ENCODE results near the gene MLC1.

Gene MLC1

DNA sequence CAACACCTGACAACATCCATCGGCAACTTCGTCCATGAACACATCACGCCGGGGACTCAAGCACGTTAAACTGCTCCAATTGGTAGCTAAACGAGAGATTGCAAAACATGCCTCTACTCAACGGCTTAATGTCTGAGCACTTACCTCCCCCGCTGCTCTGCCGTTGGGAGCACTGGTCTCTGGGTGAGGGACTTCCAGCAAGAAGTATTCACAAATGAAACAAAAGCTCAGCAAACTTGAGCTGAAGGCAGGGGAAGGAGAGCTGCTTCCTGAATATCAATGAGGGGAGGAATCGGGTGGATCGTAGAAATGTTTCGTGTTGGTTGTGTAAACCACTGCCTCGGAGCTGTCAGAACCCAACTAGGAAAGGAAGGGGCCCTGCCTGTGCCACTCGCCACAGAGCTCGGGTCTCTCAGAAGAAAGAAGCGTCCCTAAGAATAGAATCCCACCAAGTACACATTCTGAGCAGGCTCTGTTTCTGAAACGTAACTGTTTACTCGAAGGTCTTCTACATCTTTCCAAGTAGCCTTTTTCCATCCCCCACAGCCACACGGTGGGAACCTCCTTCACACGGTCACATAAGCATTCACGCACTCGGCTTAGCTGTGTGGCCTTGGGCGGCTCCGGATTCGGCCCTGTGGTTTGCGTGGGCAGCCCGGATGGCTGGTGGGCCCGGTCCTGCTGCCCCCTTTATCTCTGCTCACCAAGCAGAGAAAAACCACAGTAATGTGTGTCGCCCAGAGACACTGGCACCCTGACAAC lies at the start of gene MLC1:
MLC1 (minus strand) TSS at position 216 of the 762 bp plus-strand sequence. CDS start 524 bp downstream, outside the sequence.
- Histone ChIP-seq H3K27ac (ENCODE audit: low read depth in 2 of 2, low read length in 2 of 2) (no peak within 1 kb of the TSS), H3K9ac (ENCODE audit: low read depth in 1 of 2, low read length in 2 of 2) (no peak within 1 kb of the TSS), H3K4me1 (ENCODE audit: control insufficient read depth in 2 of 2, insufficient read depth in 2 of 2, low read length in 2 of 2) (no peaks in the 10 kb centered on the region), H3K9me3 (ENCODE audit: control insufficient read depth in 2 of 2, low read length in 2 of 2) (no peaks in the 10 kb centered on the region), H3K27me3 (ENCODE audit: control insufficient read depth in 2 of 2, insufficient read depth in 2 of 2, low read length in 2 of 2) (peaks cover 0 to 5% of the 10 kb centered on the region in 2 donors), H3K36me3 (ENCODE audit: control insufficient read depth in 2 of 2, insufficient read depth in 2 of 2, low read length in 2 of 2) (no peaks in the 10 kb centered on the region), H3K4me3 (ENCODE audit: low read length in 2 of 2) (peak within 1 kb of the TSS in 1 of 2 donors; percentile 31)

DNA sequence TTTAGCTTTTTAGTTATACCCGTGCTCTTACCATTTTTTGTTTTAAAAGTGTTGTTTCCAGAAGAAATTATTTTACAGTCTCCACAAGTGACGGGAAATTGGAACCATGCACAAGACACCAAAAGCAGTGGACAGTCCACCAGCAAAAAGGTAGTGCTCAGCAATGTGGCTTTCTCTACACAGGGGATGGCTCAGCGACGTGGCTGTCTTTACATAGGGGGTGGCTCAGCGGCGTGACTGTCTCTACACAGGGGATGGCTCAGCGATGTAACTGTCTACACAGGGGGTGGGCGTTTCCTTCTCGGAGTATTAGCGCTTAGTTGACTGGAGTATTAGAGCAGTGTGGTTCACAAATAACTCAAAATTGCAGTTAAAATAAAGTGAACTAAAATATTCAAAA lies 49.3 kb upstream of the MLC1 start:
- Histone ChIP-seq H3K4me3 (ENCODE audit: low read length in 2 of 2) (no peak overlapping the region), H3K27me3 (ENCODE audit: control insufficient read depth in 2 of 2, insufficient read depth in 2 of 2, low read length in 2 of 2) (peaks cover 4 to 5% of the 10 kb centered on the region in 2 donors), H3K4me1 (ENCODE audit: control insufficient read depth in 2 of 2, insufficient read depth in 2 of 2, low read length in 2 of 2) (no peaks in the 10 kb centered on the region), H3K27ac (ENCODE audit: low read depth in 2 of 2, low read length in 2 of 2) (no peak overlapping the region), H3K9ac (ENCODE audit: low read depth in 1 of 2, low read length in 2 of 2) (no peak overlapping the region), H3K9me3 (ENCODE audit: control insufficient read depth in 2 of 2, low read length in 2 of 2) (no peaks in the 10 kb centered on the region), H3K36me3 (ENCODE audit: control insufficient read depth in 2 of 2, insufficient read depth in 2 of 2, low read length in 2 of 2) (no peaks in the 10 kb centered on the region)

DNA sequence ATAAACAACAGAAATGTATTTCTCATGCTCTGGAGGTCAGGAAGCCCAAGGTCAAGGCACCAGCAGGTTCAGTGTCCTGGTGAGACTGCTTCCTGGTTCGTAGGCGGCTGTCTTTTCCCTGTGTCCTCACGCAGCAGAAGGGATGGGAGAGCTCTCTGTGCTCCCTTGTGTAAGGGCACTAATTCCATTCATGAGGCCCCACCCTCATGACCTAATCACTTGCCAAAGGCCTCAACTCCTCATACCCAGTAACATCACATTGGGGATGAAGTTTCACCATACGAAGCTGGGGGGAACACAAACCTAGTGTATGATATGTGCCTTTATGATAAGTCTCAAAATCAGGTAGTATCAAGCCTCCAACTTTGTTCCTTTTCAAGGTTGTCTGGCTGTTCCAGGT lies 46.7 kb upstream of the MLC1 start:
- no peaks in the 10 kb centered on the region for H3K36me3 ChIP-seq (ENCODE audit: control insufficient read depth in 2 of 2, insufficient read depth in 2 of 2, low read length in 2 of 2)
- H3K27ac ChIP-seq (ENCODE audit: low read depth in 2 of 2, low read length in 2 of 2): no peak overlapping the region
- H3K9ac ChIP-seq (ENCODE audit: low read depth in 1 of 2, low read length in 2 of 2): no peak overlapping the region
- peaks cover 4 to 8% of the 10 kb centered on the region in 2 donors for H3K27me3 ChIP-seq (ENCODE audit: control insufficient read depth in 2 of 2, insufficient read depth in 2 of 2, low read length in 2 of 2)
- no peaks in the 10 kb centered on the region for H3K4me1 ChIP-seq (ENCODE audit: control insufficient read depth in 2 of 2, insufficient read depth in 2 of 2, low read length in 2 of 2)
- H3K9me3 ChIP-seq (ENCODE audit: control insufficient read depth in 2 of 2, low read length in 2 of 2): no peaks in the 10 kb centered on the region
- no peak overlapping the region for H3K4me3 ChIP-seq (ENCODE audit: low read length in 2 of 2)

DNA sequence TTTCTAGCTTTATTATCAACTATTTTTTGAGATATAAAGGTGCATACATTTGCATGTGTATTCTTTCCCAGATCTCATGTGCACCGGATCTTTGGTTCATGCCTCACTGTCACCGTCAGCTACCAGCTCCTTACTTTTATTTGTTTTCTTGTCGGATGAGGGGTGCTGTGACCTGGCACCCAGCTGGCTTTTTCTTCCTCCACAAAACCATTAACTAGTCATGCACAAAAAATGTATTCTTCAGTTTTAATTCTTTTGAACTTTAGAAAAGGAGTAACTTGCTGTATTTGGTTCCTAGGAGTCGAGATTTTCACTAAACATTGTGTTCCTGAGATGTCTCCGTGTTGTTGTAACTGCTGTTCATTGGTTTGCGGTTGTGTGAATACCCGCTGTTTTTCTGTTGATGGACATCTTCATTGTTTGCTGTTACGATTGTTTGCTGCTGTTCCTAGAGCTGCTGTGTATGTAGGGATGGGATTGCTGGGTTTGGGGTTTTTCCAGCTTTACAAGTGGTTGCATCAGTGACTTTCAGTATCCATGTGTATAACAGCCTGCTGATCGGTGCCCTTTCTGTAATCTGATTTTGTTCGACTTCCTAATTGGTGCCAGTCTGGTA lies 44.0 kb upstream of the MLC1 start:
- Histone ChIP-seq H3K27me3 (ENCODE audit: control insufficient read depth in 2 of 2, insufficient read depth in 2 of 2, low read length in 2 of 2) (peaks cover 3 to 4% of the 10 kb centered on the region in 2 donors), H3K4me3 (ENCODE audit: low read length in 2 of 2) (no peak overlapping the region)

GRCh38 chr22:50125029-50125428 lies 39.8 kb upstream of the MLC1 start:
- Histone ChIP-seq H3K4me1 (ENCODE audit: control insufficient read depth in 2 of 2, insufficient read depth in 2 of 2, low read length in 2 of 2) (no peaks in the 10 kb centered on the region), H3K36me3 (ENCODE audit: control insufficient read depth in 2 of 2, insufficient read depth in 2 of 2, low read length in 2 of 2) (no peaks in the 10 kb centered on the region), H3K27ac (ENCODE audit: low read depth in 2 of 2, low read length in 2 of 2) (no peak overlapping the region), H3K9ac (ENCODE audit: low read depth in 1 of 2, low read length in 2 of 2) (no peak overlapping the region), H3K4me3 (ENCODE audit: low read length in 2 of 2) (no peak overlapping the region), H3K27me3 (ENCODE audit: control insufficient read depth in 2 of 2, insufficient read depth in 2 of 2, low read length in 2 of 2) (peaks cover 0 to 3% of the 10 kb centered on the region in 2 donors), H3K9me3 (ENCODE audit: control insufficient read depth in 2 of 2, low read length in 2 of 2) (no peaks in the 10 kb centered on the region)

More for the DNA sequence above, 44.0 kb upstream of the MLC1 start:
- H3K9me3 ChIP-seq (ENCODE audit: control insufficient read depth in 2 of 2, low read length in 2 of 2): no peaks in the 10 kb centered on the region
- no peak overlapping the region for H3K27ac ChIP-seq (ENCODE audit: low read depth in 2 of 2, low read length in 2 of 2)
- no peaks in the 10 kb centered on the region for H3K4me1 ChIP-seq (ENCODE audit: control insufficient read depth in 2 of 2, insufficient read depth in 2 of 2, low read length in 2 of 2)
- no peak overlapping the region for H3K9ac ChIP-seq (ENCODE audit: low read depth in 1 of 2, low read length in 2 of 2)
- no peaks in the 10 kb centered on the region for H3K36me3 ChIP-seq (ENCODE audit: control insufficient read depth in 2 of 2, insufficient read depth in 2 of 2, low read length in 2 of 2)

- H3K9ac ChIP-seq (ENCODE audit: low read depth in 1 of 2, low read length in 2 of 2): no peak overlapping the region
- H3K9me3 ChIP-seq (ENCODE audit: control insufficient read depth in 2 of 2, low read length in 2 of 2): no peaks in the 10 kb centered on the region
- peaks cover 0 to 8% of the 10 kb centered on the region in 2 donors for H3K27me3 ChIP-seq (ENCODE audit: control insufficient read depth in 2 of 2, insufficient read depth in 2 of 2, low read length in 2 of 2)
- no peak overlapping the region for H3K4me3 ChIP-seq (ENCODE audit: low read length in 2 of 2)
- H3K36me3 ChIP-seq (ENCODE audit: control insufficient read depth in 2 of 2, insufficient read depth in 2 of 2, low read length in 2 of 2): no peaks in the 10 kb centered on the region
- no peak overlapping the region for H3K27ac ChIP-seq (ENCODE audit: low read depth in 2 of 2, low read length in 2 of 2)
- H3K4me1 ChIP-seq (ENCODE audit: control insufficient read depth in 2 of 2, insufficient read depth in 2 of 2, low read length in 2 of 2): no peaks in the 10 kb centered on the region
These were observed 37.9 kb upstream of the MLC1 start for GRCh38 chr22:50123119-50123518.

GRCh38 chr22:50121202-50121740 lies 36.0 kb upstream of the MLC1 start:
- H3K4me1 ChIP-seq (ENCODE audit: control insufficient read depth in 2 of 2, insufficient read depth in 2 of 2, low read length in 2 of 2): no peaks in the 10 kb centered on the region
- no peak overlapping the region for H3K9ac ChIP-seq (ENCODE audit: low read depth in 1 of 2, low read length in 2 of 2)
- H3K4me3 ChIP-seq (ENCODE audit: low read length in 2 of 2): no peak overlapping the region
- no peaks in the 10 kb centered on the region for H3K9me3 ChIP-seq (ENCODE audit: control insufficient read depth in 2 of 2, low read length in 2 of 2)
- no peak overlapping the region for H3K27ac ChIP-seq (ENCODE audit: low read depth in 2 of 2, low read length in 2 of 2)
- H3K27me3 ChIP-seq (ENCODE audit: control insufficient read depth in 2 of 2, insufficient read depth in 2 of 2, low read length in 2 of 2): peaks cover 0 to 13% of the 10 kb centered on the region in 2 donors
- no peaks in the 10 kb centered on the region for H3K36me3 ChIP-seq (ENCODE audit: control insufficient read depth in 2 of 2, insufficient read depth in 2 of 2, low read length in 2 of 2)

- H3K9ac ChIP-seq (ENCODE audit: low read depth in 1 of 2, low read length in 2 of 2): no peak overlapping the region
- peaks cover 6 to 13% of the 10 kb centered on the region in 2 donors for H3K27me3 ChIP-seq (ENCODE audit: control insufficient read depth in 2 of 2, insufficient read depth in 2 of 2, low read length in 2 of 2)
- no peaks in the 10 kb centered on the region for H3K9me3 ChIP-seq (ENCODE audit: control insufficient read depth in 2 of 2, low read length in 2 of 2)
- H3K27ac ChIP-seq (ENCODE audit: low read depth in 2 of 2, low read length in 2 of 2): no peak overlapping the region
- H3K4me1 ChIP-seq (ENCODE audit: control insufficient read depth in 2 of 2, insufficient read depth in 2 of 2, low read length in 2 of 2): no peaks in the 10 kb centered on the region
- no peaks in the 10 kb centered on the region for H3K36me3 ChIP-seq (ENCODE audit: control insufficient read depth in 2 of 2, insufficient read depth in 2 of 2, low read length in 2 of 2)
- no peak overlapping the region for H3K4me3 ChIP-seq (ENCODE audit: low read length in 2 of 2)
These were observed 34.6 kb upstream of the MLC1 start for GRCh38 chr22:50119768-50120251.

DNA sequence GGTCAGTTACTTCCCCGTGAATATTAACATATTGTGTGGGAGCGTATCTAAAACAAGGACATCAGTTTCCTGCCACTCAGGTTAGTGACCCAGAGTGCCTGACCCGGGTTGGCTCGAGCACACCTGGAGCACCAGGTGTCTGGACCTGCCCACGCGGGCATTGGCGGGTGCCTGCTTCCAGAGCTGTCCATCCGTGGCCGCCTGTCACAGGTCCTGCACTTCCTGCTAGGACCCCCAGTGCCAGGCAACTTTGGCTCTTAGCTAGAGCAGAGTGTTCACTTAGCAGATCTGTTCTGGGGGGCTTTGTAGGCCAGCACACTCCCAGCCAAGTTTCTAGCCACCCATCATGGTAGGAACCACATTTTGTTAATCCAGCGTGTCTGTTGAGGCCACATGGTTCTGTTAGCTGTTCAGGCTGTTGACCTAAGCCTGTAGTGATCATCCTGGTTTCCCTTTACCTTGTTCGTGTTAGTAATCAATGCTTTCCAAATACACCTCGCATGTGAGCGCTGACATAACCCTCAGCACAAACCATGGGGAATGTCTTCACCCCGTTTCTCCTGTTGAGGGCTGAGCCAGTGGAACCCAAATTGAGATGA lies 34.0 kb upstream of the MLC1 start:
- Histone ChIP-seq H3K9me3 (ENCODE audit: control insufficient read depth in 2 of 2, low read length in 2 of 2) (no peaks in the 10 kb centered on the region), H3K27ac (ENCODE audit: low read depth in 2 of 2, low read length in 2 of 2) (no peak overlapping the region), H3K36me3 (ENCODE audit: control insufficient read depth in 2 of 2, insufficient read depth in 2 of 2, low read length in 2 of 2) (no peaks in the 10 kb centered on the region), H3K4me3 (ENCODE audit: low read length in 2 of 2) (no peak overlapping the region), H3K9ac (ENCODE audit: low read depth in 1 of 2, low read length in 2 of 2) (no peak overlapping the region), H3K27me3 (ENCODE audit: control insufficient read depth in 2 of 2, insufficient read depth in 2 of 2, low read length in 2 of 2) (peaks cover 7 to 13% of the 10 kb centered on the region in 2 donors), H3K4me1 (ENCODE audit: control insufficient read depth in 2 of 2, insufficient read depth in 2 of 2, low read length in 2 of 2) (no peaks in the 10 kb centered on the region)
